HG03103 (cell line): ENCODE data around the gene POFUT1.
A peak's percentile ranks its signal among the peaks of the same experiment; 100 is the strongest.
"Not testable (repeated sequence)": the region's sequence is repeated elsewhere in the genome, so short reads cannot be mapped to it uniquely, and the experiment has no call there.

Source experiments
- ATAC-seq: cut with Tn5 transposase; IDR thresholded peaks from one replicate; pipeline ENCODE4 v1.9.1; 2021; ENCODE audit warnings: low read depth; ENCODE audit not compliant: unreplicated experiment

POFUT1 gene

GRCh38 chr20:32207626-32208498 is at the start of gene POFUT1, which contains the start of gene PLAGL2:
Gene POFUT1, plus strand, starts transcription at chr20:32207880. Its CDS starts 62 bp downstream, at chr20:32207942.
Gene PLAGL2, minus strand, starts transcription at chr20:32207743. Its CDS starts 5,565 bp downstream, at chr20:32202178.
- ATAC-seq = peak; percentile 91

DNA sequence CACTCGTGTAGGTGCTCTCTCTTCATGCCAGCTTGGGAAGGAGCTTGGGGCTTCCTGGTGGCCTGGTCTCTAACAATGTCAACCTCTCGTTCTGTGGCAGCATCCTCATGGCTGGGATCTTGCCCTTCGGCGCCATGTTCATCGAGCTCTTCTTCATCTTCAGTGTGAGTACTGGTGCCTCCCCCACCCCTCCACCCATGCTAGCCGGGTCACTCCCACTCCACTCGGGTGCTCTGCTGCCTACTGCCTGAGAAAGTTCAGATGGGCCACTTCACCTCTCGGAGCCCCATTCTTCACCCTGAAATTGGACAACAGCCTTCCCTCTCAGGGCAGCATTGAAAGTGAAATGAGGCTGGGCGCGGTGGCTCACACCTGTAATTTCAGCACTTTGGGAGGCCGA is 49.3 kb upstream of the POFUT1 start:
- ATAC-seq = no peak

- ATAC-seq = no peak
These were observed 48.6 kb upstream of the POFUT1 start for GRCh38 chr20:32158943-32159660.

- no peak for ATAC-seq
These were observed 47.9 kb upstream of the POFUT1 start for GRCh38 chr20:32159766-32160221.

- ATAC-seq = no peak
These were observed 47.3 kb upstream of the POFUT1 start for GRCh38 chr20:32160341-32160740.

DNA sequence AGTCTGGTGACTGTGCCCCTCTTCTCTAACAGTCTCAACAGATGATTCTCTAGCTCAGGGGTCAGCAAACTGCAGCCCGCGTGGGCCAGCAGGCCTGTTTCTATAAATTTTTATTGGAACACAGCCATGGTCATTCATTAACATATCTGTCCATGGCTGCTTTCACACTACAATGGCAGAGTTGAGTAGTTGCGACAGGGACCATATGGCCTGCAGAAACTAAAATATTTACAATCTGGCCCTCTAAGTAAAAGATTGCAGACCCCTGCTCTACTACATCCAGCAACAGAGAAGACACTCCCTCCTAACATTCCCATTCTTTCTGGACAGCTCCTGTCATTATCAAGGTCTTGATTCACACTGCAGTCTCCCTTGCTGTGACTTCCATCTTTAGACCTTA is 45.3 kb upstream of the POFUT1 start:
- ATAC-seq = no peak

DNA sequence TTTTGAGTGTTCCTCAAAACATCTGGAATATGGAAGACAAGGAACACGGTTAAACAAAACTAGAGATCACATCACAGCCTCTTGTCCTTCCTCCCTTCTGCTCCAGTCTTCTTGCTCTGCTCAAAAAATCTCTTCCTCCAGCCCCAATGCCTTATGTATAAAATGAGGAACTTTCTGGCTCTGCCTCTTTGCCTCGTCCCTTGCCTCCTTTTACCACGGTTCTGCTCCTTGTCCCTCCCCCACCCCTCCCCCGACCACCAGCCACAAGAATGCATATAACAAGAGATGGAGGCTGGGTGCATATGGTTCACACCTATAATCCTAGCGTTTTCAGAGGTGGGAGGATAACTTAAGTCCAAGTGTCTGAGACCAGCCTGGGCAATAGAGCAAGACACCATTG is 43.7 kb upstream of the POFUT1 start:
- ATAC-seq = no peak

DNA sequence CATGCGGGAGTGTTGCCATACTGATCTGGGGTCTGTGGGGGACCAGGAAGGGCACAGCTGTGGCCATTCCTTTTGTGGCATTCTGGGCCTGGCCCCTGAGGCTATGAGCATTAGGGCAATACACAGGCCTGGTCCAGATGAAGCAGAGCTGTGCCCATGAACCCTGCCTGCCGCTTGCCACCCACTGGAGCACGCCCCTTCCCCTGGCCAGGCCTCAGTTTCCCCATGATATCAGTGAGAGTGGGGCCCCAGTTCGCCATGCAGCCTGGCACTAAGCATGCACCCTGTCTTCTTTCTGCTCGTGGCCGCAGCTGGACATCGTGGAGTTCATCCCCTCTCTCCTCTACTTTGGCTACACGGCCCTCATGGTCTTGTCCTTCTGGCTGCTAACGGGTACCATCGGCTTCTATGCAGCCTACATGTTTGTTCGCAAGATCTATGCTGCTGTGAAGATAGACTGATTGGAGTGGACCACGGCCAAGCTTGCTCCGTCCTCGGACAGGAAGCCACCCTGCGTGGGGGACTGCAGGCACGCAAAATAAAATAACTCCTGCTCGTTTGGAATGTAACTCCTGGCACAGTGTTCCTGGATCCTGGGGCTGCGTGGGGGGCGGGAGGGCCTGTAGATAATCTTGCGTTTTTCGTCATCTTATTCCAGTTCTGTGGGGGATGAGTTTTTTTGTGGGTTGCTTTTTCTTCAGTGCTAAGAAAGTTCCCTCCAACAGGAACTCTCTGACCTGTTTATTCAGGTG is 42.5 kb upstream of the POFUT1 start:
- ATAC-seq = no peak

- no peak for ATAC-seq
These were observed 41.7 kb upstream of the POFUT1 start for GRCh38 chr20:32165836-32166545.

DNA sequence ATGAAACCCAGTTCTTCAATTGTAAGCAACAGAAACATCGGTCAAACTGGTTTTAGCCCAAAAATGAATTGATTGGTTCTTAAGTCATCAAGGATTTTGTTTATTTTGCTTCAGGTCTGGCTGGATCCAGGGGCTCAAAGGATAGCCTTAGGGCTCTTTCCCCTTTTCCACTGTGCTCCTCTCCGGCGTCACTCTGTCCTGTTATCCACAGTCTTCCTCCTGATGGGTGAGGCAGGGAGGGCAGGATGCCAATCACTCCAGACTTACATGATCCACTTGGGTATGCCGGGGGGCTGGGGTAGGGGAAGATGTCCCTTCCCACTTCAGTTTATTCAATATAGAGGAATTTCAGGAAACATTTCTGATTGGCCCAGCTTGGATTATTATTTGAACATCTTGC is 40.1 kb upstream of the POFUT1 start:
- no peak for ATAC-seq

GRCh38 chr20:32168184-32168910 is 39.3 kb upstream of the POFUT1 start:
- ATAC-seq = no peak

DNA sequence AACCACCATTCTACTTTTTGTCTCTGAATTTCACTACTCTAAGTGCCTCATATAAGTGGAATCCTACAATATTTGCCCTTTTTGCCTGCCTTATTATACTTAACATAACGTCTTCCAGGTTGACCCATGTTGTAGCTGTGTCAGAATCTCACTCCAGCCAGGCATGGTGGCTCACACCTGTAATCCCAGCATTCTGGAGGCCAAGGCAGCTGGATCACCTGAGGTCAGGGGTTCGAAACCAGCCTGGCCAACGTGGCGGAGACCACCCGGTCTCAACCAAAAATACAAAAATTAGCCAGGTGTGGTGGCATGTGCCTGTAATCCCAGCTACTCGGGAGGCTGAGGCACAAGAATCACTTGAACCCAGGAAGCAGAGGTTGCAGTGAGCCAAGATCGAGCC is 30.0 kb upstream of the POFUT1 start:
- ATAC-seq = not testable (repeated sequence)

GRCh38 chr20:32179515-32179914 is 28.2 kb upstream of the POFUT1 start:
- ATAC-seq = no peak

GRCh38 chr20:32179934-32180333 is 27.7 kb upstream of the POFUT1 start:
- ATAC-seq = no peak

- ATAC-seq = no peak
These were observed 26.1 kb upstream of the POFUT1 start for GRCh38 chr20:32181606-32182005.

DNA sequence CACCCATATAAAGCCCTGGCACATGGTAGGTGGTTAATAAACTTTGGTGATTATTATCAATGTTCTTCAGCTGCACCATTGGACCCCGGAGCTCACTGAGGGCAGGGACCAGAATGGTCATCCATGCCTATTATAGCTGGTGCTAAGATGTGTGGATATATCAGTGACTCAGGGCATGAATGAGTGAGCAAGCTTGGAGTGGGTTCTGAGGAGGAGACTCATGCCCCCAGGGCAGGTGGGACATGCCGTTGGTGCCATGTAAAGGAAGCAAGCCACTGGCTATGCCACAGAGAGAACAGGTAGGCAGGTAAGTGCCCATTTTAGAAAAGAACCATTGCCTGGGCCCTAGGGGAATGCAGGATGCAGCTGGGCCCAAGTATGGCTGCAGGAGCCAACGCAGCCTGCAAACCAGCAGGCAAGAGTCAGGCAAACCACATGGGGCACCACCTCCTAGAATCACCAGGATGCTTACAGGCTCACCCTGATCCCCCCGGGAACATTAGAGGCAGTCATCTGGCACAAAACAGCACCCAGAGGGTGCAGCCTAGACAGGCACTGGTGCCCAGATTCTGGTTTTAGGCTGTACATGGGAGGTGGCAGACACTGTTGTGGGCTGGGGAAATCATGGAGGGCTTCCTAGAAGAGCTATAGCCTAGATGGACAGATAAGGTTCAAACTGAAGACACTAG is 23.6 kb upstream of the POFUT1 start:
- ATAC-seq = no peak

- ATAC-seq = no peak
These were observed 22.6 kb upstream of the POFUT1 start for GRCh38 chr20:32184961-32185603.

DNA sequence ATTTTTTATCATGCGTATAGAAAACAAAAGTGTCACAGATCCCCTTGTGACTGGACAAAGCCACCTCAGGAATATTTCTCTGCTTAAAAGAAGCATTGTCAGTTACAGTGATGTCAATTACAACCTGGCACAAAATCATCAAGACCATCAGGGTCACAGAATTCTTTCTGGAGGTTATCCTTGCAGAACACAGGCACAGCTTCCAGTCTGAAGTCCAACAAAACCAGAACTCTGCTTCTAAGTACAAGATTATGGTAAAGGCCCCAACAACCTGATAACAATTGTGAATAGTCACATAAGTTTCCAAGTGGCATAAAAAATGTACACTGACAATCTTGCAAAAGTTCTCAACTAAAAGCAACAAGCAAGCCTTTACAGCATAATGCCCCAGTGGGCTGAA is 21.2 kb upstream of the POFUT1 start:
- no peak for ATAC-seq
